ENCODE measurements around the gene LCE2D. TPM values are rescaled to one million over a fixed set of nuclear protein-coding genes. Genes with fewer than 3 reads are reported as not detected.
"Not testable (repeated sequence)": the region's sequence is repeated elsewhere in the genome, so short reads cannot be mapped to it uniquely, and the experiment has no call there.

The LCE2D gene
- polyA plus RNA-seq, 1 of the 3 experiments (the other 2 are of a cell fraction) = not detected

- H3K9me2 ChIP-seq = no peaks in the 10 kb centered on the region
- H3K4me1 ChIP-seq (ENCODE audit: control insufficient read depth in 1 of 2, insufficient read depth in 2 of 2, low read depth in 1 of 2, low read length in 1 of 2) = no peaks in the 10 kb centered on the region
- H3K27ac ChIP-seq (ENCODE audit: low read depth in 2 of 2, low read length in 1 of 2) = no peak overlapping the region
- no peaks in the 10 kb centered on the region for H3K27me3 ChIP-seq (ENCODE audit: insufficient read depth)
- POLR2A ChIA-PET = no interaction called here
- no peak overlapping the region for H3K9ac ChIP-seq
- H4K20me1 ChIP-seq (ENCODE audit: insufficient read depth) = no peaks in the 10 kb centered on the region
- H3K4me2 ChIP-seq = no peak overlapping the region
- 3% methylated on average over 5 of the region's 5 CpGs for WGBS (ENCODE audit: low lambda C conversion rate)
- H3K79me2 ChIP-seq (ENCODE audit: insufficient read depth) = no peaks in the 10 kb centered on the region
- DNase-seq = no peak
- H3F3A ChIP-seq (replicated peaks; ENCODE audit: insufficient read depth) = no peaks in the 10 kb centered on the region
- TF ChIP-seq FOXM1 (IDR thresholded peaks at IDR 0.05; ENCODE audit: low read depth) = no peak
- TF ChIP-seq MXI1 (IDR thresholded peaks at IDR 0.05; ENCODE audit: low read depth, low read length) = no peak
- no peak for TF ChIP-seq EZH2phosphoT487 (IDR thresholded peaks at IDR 0.05; ENCODE audit: borderline replicate concordance, low read depth)
- TF ChIP-seq YY1 (IDR thresholded peaks at IDR 0.05; ENCODE audit: low read depth) = no peak
- no peak for TF ChIP-seq TAF1 (IDR thresholded peaks at IDR 0.05; ENCODE audit: borderline replicate concordance, low read depth, low read length)
- TF ChIP-seq NFIC (IDR thresholded peaks at IDR 0.05; ENCODE audit: borderline replicate concordance) = no peak
- TF ChIP-seq GATA2 (CRISPR knock-in tag; IDR thresholded peaks at IDR 0.05) = no peak
- no peak for TF ChIP-seq REST (IDR thresholded peaks at IDR 0.05; ENCODE audit: low read depth, low read length)
- TF ChIP-seq RAD21 (IDR thresholded peaks at IDR 0.05; ENCODE audit: low read length) = no peak
- no peak for TF ChIP-seq MEF2A (IDR thresholded peaks at IDR 0.05; ENCODE audit: borderline replicate concordance, low read depth)
- H3K9me3 ChIP-seq = no peaks in the 10 kb centered on the region
- H2AFZ ChIP-seq (ENCODE audit: low read depth) = no peak overlapping the region
- CTCF ChIA-PET = interaction anchor here (1.0 kb wide), 1 partner anchor 14 kb away, joined by 3 read pairs; no protein-coding TSS in a partner anchor
- no peak overlapping the region for H3K4me3 ChIP-seq (ENCODE audit: low read depth in 2 of 2, low read length in 1 of 2)
- H3K36me3 ChIP-seq (replicated peaks in 1 of 2; ENCODE audit: control insufficient read depth in 1 of 2, insufficient read depth in 2 of 2, low read length in 1 of 2) = no peaks in the 10 kb centered on the region
These were observed 4.5 kb downstream of the LCE2D start for GRCh38 chr1:152667648-152668047.

GRCh38 chr1:152673016-152673415 is 9.8 kb downstream of the LCE2D start:
- no peaks in the 10 kb centered on the region for H3K9me2 ChIP-seq
- no peaks in the 10 kb centered on the region for H3K79me2 ChIP-seq (ENCODE audit: insufficient read depth)
- no peaks in the 10 kb centered on the region for H3F3A ChIP-seq (replicated peaks; ENCODE audit: insufficient read depth)
- no peaks in the 10 kb centered on the region for H3K9me3 ChIP-seq
- no peak for DNase-seq
- H3K4me2 ChIP-seq = no peak overlapping the region
- no peaks in the 10 kb centered on the region for H3K36me3 ChIP-seq (replicated peaks in 1 of 2; ENCODE audit: control insufficient read depth in 1 of 2, insufficient read depth in 2 of 2, low read length in 1 of 2)
- no peak overlapping the region for H3K9ac ChIP-seq
- H2AFZ ChIP-seq (ENCODE audit: low read depth) = no peak overlapping the region
- CTCF ChIA-PET = no interaction called here
- H3K27ac ChIP-seq (ENCODE audit: low read depth in 2 of 2, low read length in 1 of 2) = no peak overlapping the region
- no peak for TF ChIP-seq FOXM1 (IDR thresholded peaks at IDR 0.05; ENCODE audit: low read depth)
- TF ChIP-seq TAF1 (IDR thresholded peaks at IDR 0.05; ENCODE audit: borderline replicate concordance, low read depth, low read length) = no peak
- no peak for TF ChIP-seq ELF1 (IDR thresholded peaks at IDR 0.05)
- TF ChIP-seq JUND (IDR thresholded peaks at IDR 0.05) = no peak
- no peak for TF ChIP-seq GATA2 (CRISPR knock-in tag; IDR thresholded peaks at IDR 0.05)
- no peak for TF ChIP-seq USF1 (IDR thresholded peaks at IDR 0.05; ENCODE audit: borderline replicate concordance, low read depth)
- no peak overlapping the region for H3K4me3 ChIP-seq (ENCODE audit: low read depth in 2 of 2, low read length in 1 of 2)
- POLR2A ChIA-PET = no interaction called here
- no peaks in the 10 kb centered on the region for H3K27me3 ChIP-seq (ENCODE audit: insufficient read depth)
- WGBS (ENCODE audit: low lambda C conversion rate) = 0% methylated on average over 2 of the region's 2 CpGs
- H3K4me1 ChIP-seq (ENCODE audit: control insufficient read depth in 1 of 2, insufficient read depth in 2 of 2, low read depth in 1 of 2, low read length in 1 of 2) = no peaks in the 10 kb centered on the region
- no peaks in the 10 kb centered on the region for H4K20me1 ChIP-seq (ENCODE audit: insufficient read depth)

GRCh38 chr1:152674983-152675382 is 11.8 kb downstream of the LCE2D start, which contains the start of gene LCE2C:
TSS of gene LCE2C (plus strand) at chr1:152675279. CDS start at chr1:152676016, 737 bp downstream.
- H3K27me3 ChIP-seq (ENCODE audit: insufficient read depth); POLR2A ChIA-PET; H3K9me3 ChIP-seq; H3K4me3 ChIP-seq (ENCODE audit: low read depth in 2 of 2, low read length in 1 of 2); DNase-seq; H3K9me2 ChIP-seq; H3K4me2 ChIP-seq; H4K20me1 ChIP-seq (ENCODE audit: insufficient read depth); H3K36me3 ChIP-seq (replicated peaks in 1 of 2; ENCODE audit: control insufficient read depth in 1 of 2, insufficient read depth in 2 of 2, low read length in 1 of 2); H2AFZ ChIP-seq (ENCODE audit: low read depth); H3F3A ChIP-seq (replicated peaks; ENCODE audit: insufficient read depth); CTCF ChIA-PET; H3K27ac ChIP-seq (ENCODE audit: low read depth in 2 of 2, low read length in 1 of 2); H3K4me1 ChIP-seq (ENCODE audit: control insufficient read depth in 1 of 2, insufficient read depth in 2 of 2, low read depth in 1 of 2, low read length in 1 of 2); H3K79me2 ChIP-seq (ENCODE audit: insufficient read depth); H3K9ac ChIP-seq: not testable (repeated sequence)
- 0% methylated on average over 1 of the region's 3 CpGs for WGBS (ENCODE audit: low lambda C conversion rate)
